Upper lobe of left lung (tissue), 4 donors: ENCODE results near the gene CACHD1.

Experiments used
- CTCF ChIP-seq, 6 experiments: fragments of 450-650 bp in 4 of 6; fragments of 200-600 bp in 2 of 6; sonication (generic) in 2 of 6; IDR thresholded peaks; one replicate each; pipeline ENCODE4 v1.5.1; 2016 to 2019; ENCODE audit warnings: antibody characterized with exemption in 6 of 6
- EP300 ChIP-seq, 4 donors: sonication (generic); formaldehyde crosslinking; IDR thresholded peaks; one replicate each; pipeline ENCODE4 v1.5.1; 2017; ENCODE audit warnings: antibody characterized with exemption in 4 of 4, control low read depth in 2 of 4

GRCh38 chr1:64516301-64516700 lies 46.4 kb downstream of the CACHD1 start:
- TF ChIP-seq CTCF (IDR thresholded peaks at IDR 0.05) (no peak), EP300 (IDR thresholded peaks at IDR 0.05) (no peak)
